Transverse colon (tissue), 4 donors: ENCODE results near the gene RAD51AP1.

ENCODE experiments used
- CTCF ChIP-seq, 5 experiments: fragments of 200-600 bp in 3 of 5; fragments of 450-650 bp in 2 of 5; sonication (generic) in 3 of 5; IDR thresholded peaks; 1 replicate in 2 of 5; 2 replicates in 3 of 5; pipeline ENCODE4 v1.5.1; 2016 to 2017; ENCODE audit warnings: antibody characterized with exemption in 5 of 5, inconsistent platforms in 3 of 5, mild to moderate bottlenecking in 2 of 5, moderate library complexity in 1 of 5
- EP300 ChIP-seq: sonication (generic); formaldehyde crosslinking; IDR thresholded peaks from one replicate; pipeline ENCODE4 v1.6.1; 2017; ENCODE audit warnings: antibody characterized with exemption, low read depth
- POLR2A ChIP-seq: fragments of 450-650 bp; IDR thresholded peaks from one replicate; pipeline ENCODE4 v1.6.1; 2016; ENCODE audit warnings: antibody characterized with exemption, mild to moderate bottlenecking, moderate library complexity
- POLR2AphosphoS5 ChIP-seq, 3 donors: sonication (generic); formaldehyde crosslinking; IDR thresholded peaks; one replicate each; pipeline ENCODE4 v1.6.1; 2016; ENCODE audit warnings: antibody characterized with exemption in 3 of 3

DNA sequence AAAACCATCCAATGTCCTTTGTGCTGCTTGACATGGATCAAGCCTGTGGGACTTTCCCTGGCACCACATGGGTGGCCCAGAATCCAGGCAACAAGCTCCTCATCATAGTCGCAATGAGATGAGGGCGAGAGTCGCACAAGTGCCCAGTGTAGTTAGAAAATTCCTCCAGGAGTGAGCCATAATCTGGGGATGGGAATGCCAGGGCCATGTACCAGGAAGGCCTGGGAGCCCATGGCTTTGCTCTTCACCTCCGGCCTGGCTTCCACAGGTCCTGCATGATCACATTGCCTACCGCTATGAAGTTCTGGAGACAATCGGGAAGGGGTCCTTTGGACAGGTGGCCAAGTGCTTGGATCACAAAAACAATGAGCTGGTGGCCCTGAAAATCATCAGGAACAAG lies 57.2 kb downstream of the RAD51AP1 start:
- TF ChIP-seq CTCF (IDR thresholded peaks at IDR 0.05), result no peak
- no peak for TF ChIP-seq POLR2AphosphoS5 (IDR thresholded peaks at IDR 0.05)
- TF ChIP-seq POLR2A, result no peak
- TF ChIP-seq EP300, result no peak
